OCI-M2 (cell line): ENCODE measurements around the gene MBTPS2.

Experiments used
- DNase-seq: peaks from one replicate; lab custom pipeline; 2025; ENCODE audit not compliant: unreplicated experiment; lab: John Stamatoyannopoulos, UW

Gene MBTPS2

DNA sequence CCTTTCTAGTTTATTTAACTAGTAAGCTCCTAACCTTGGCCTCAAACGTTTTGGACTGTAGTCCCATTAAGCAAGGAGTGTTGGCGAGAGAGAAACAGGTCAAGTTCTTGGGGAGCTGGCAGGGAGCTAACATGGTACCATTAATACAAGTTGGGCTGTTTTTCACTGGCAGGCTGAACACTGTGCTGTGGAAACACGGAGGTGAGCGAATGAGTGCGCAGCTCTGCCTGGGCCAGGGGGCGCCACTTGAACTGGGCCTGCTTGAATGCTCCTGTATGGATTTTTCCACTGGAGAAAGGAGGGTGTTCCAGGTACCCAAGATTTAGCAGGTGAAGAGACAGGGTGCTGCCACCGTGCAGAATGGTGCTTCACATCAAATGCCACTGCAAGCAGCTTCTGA is 93.7 kb downstream of the MBTPS2 start:
- no peak for DNase-seq

DNA sequence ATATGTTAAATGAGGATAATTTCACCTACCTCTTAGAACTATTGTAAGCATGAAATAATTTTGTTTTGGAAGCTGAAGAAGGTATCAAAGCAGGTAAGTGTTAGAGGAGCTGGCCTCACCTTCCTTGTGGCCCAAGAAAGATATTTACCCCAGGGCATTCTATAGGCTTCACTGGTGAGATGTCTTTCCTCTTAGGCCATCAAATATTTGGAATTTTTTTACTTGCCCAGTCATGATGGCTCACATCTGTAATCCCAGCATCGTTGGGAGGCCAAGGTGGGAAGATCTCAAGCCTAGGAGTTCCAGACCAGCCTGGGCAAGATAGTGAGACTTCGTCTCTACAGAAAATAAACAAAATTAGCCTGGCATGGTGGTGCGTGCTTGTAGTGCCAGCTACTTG is 95.0 kb downstream of the MBTPS2 start:
- no peak for DNase-seq
